ENCODE results near the gene PPIL6.

GRCh38 chr6:109453156-109453555, 12.7 kb upstream of the PPIL6 start:
- TF ChIP-seq POLR2A (IDR thresholded peaks at IDR 0.05) (no peak), CTCF (IDR thresholded peaks at IDR 0.05) (no peak), POLR2AphosphoS5 (IDR thresholded peaks at IDR 0.05) (no peak), EP300 (IDR thresholded peaks at IDR 0.05) (no peak)

All from gastroesophageal sphincter (tissue), 3 donors.